CD4-positive, alpha-beta T cell (primary cell): Measurements from ENCODE around the gene TP53I3. TPM values are rescaled to one million over a fixed set of nuclear protein-coding genes. Genes with fewer than 3 reads are reported as not detected.

Experiments
- ATAC-seq: fragments of 200-7000 bp; cut with Tn5 transposase; one replicate; pipeline ENCODE4 v1.10.0; 2022; ENCODE audit warnings: mild to moderate bottlenecking; ENCODE audit not compliant: poor library complexity
- CTCF ChIA-PET: fragments of 350-600 bp; sonication (Branson Sonifier 250); formaldehyde crosslinking; loops from one replicate; lab custom pipeline; 2021; ENCODE audit warnings: antibody characterized with exemption, inconsistent platforms; lab: Charles Lee
- POLR2A ChIA-PET: fragments of 350-600 bp; sonication (Branson Sonifier 250); formaldehyde crosslinking; loops from one replicate; lab custom pipeline; 2021; ENCODE audit warnings: antibody characterized with exemption, inconsistent platforms; lab: Charles Lee
- DNase-seq, 14 experiments: peaks; one replicate each; pipeline ENCODE4 v3.0.0-alpha.2; 2013 to 2020; ENCODE audit warnings: mixed read lengths in 2 of 14
- H3K27ac ChIP-seq, 2 donors: one replicate each; pipeline versions ENCODE4 v1.5.1 to v1.7.0; 2013; ENCODE audit warnings: low read length in 2 of 2, low read depth in 1 of 2, mild to moderate bottlenecking in 1 of 2
- H3K27me3 ChIP-seq, 2 experiments: 1 replicate in 1 of 2; 2 replicates in 1 of 2; pipeline versions ENCODE4 v1.6.1 to v1.7.0; 2013; ENCODE audit warnings: low read length in 2 of 2, control low read depth in 1 of 2, mild to moderate bottlenecking in 1 of 2, moderate library complexity in 1 of 2; ENCODE audit not compliant: insufficient read depth in 2 of 2, control insufficient read depth in 1 of 2
- H3K36me3 ChIP-seq: one replicate; pipeline ENCODE4 v1.6.1; 2013; ENCODE audit warnings: low read length, control low read depth; ENCODE audit not compliant: insufficient read depth
- H3K4me1 ChIP-seq: one replicate; pipeline ENCODE4 v1.6.1; 2013; ENCODE audit warnings: low read length, control low read depth; ENCODE audit not compliant: insufficient read depth
- H3K4me3 ChIP-seq: one replicate; pipeline ENCODE4 v1.5.1; 2013; ENCODE audit warnings: mild to moderate bottlenecking, low read length, moderate library complexity
- H3K9me3 ChIP-seq, 2 experiments: 1 replicate in 1 of 2; 2 replicates in 1 of 2; pipeline versions ENCODE4 v1.6.1 to v1.7.0; 2013; ENCODE audit warnings: low read length in 2 of 2, mild to moderate bottlenecking in 2 of 2, control low read depth in 1 of 2, moderate library complexity in 1 of 2; ENCODE audit not compliant: control insufficient read depth in 1 of 2, insufficient read depth in 1 of 2
- H3K27ac Mint-ChIP-seq: one replicate; pipeline ENCODE4 v1.8.0; 2020; ENCODE audit warnings: mixed read lengths
- H3K27me3 Mint-ChIP-seq: one replicate; pipeline ENCODE4 v1.8.0; 2021; ENCODE audit warnings: mixed read lengths
- H3K36me3 Mint-ChIP-seq: one replicate; pipeline ENCODE4 v1.8.0; 2021; ENCODE audit warnings: low read depth, mixed read lengths
- H3K4me1 Mint-ChIP-seq: one replicate; pipeline ENCODE4 v1.8.0; 2021; ENCODE audit warnings: low read depth, mixed read lengths
- H3K4me3 Mint-ChIP-seq: one replicate; pipeline ENCODE4 v1.8.0; 2020; ENCODE audit warnings: mild to moderate bottlenecking, mixed read lengths
- H3K9me3 Mint-ChIP-seq: one replicate; pipeline ENCODE4 v1.8.0; 2020; ENCODE audit warnings: mixed read lengths
- CTCF ChIP-seq: fragments of 200-600 bp; IDR thresholded peaks from one replicate; pipeline ENCODE4 v1.8.0; 2022; ENCODE audit warnings: antibody characterized with exemption, mild to moderate bottlenecking
- intact Hi-C, 2 experiments: fragments of 100-400 bp; cut with DNase I in 1 of 2; cut with micrococcal nuclease in 1 of 2; formaldehyde crosslinking; loops; one replicate each; pipeline versions ENCODE4 v1.15.1 to v1.9.0; 2023 to 2025; cut with DNase I, micrococcal nuclease
- total RNA-seq, 174 experiments: library from RNA in 2 of 174; stranded (reverse) in 2 of 174; gene quantifications; one replicate each; pipeline ENCODE4 v1.2.3 and lab custom pipeline; 2021 to 2026

TP53I3 gene
- total RNA-seq, 2 experiments from 2014 or later, result 0.20 to 0.30 TPM

- Histone ChIP-seq H3K9me3 (no peaks in the 10 kb centered on the region), H3K36me3 (no peaks in the 10 kb centered on the region), H3K4me1 (peaks cover 10% of the 10 kb centered on the region), H3K27ac (no peak overlapping the region), H3K27me3 (peaks cover 4 to 17% of the 10 kb centered on the region in 2 experiments), H3K4me3 (no peak overlapping the region)
- H3K27ac Mint-ChIP-seq, result no peak overlapping the region
- ChIA-PET CTCF (no interaction called here), POLR2A (no interaction called here)
- H3K4me1 Mint-ChIP-seq, result peaks cover under 1% of the 10 kb centered on the region
- no peak overlapping the region for H3K4me3 Mint-ChIP-seq
- DNase-seq, result no peak
- no peak for TF ChIP-seq CTCF
- H3K9me3 Mint-ChIP-seq, result no peaks in the 10 kb centered on the region
- H3K27me3 Mint-ChIP-seq, result peaks cover 4% of the 10 kb centered on the region
- no peaks in the 10 kb centered on the region for H3K36me3 Mint-ChIP-seq
- ATAC-seq, result no peak
- intact Hi-C loops, result no loop called here
Observed at GRCh38 chr2:24054366-24055010, 30.1 kb downstream of the TP53I3 start.

GRCh38 chr2:24052951-24053350 is 31.7 kb downstream of the TP53I3 start:
- H3K27ac Mint-ChIP-seq, result no peak overlapping the region
- H3K9me3 Mint-ChIP-seq, result no peaks in the 10 kb centered on the region
- H3K9me3 ChIP-seq, result no peaks in the 10 kb centered on the region
- H3K4me3 ChIP-seq, result no peak overlapping the region
- H3K27me3 ChIP-seq, result peaks cover 10 to 26% of the 10 kb centered on the region in 2 experiments
- ATAC-seq (no peak), DNase-seq (no peak)
- H3K27me3 Mint-ChIP-seq, result peaks cover 9% of the 10 kb centered on the region
- no peaks in the 10 kb centered on the region for H3K36me3 Mint-ChIP-seq
- H3K27ac ChIP-seq, result no peak overlapping the region
- ChIA-PET CTCF (interaction anchor here (1.0 kb wide), 1 partner anchor 32 kb away, joined by 3 read pairs; the partner anchor contains the start of gene TP53I3), POLR2A (interaction anchor here (1.4 kb wide), 1 partner anchor 24 kb away, joined by 4 read pairs; no protein-coding TSS in a partner anchor)
- peaks cover 18% of the 10 kb centered on the region for H3K4me1 ChIP-seq
- no peaks in the 10 kb centered on the region for H3K36me3 ChIP-seq
- H3K4me1 Mint-ChIP-seq, result peaks cover 5% of the 10 kb centered on the region
- no peak overlapping the region for H3K4me3 Mint-ChIP-seq
- TF ChIP-seq CTCF, result no peak
- intact Hi-C loops, result no loop called here

- H3K9me3 Mint-ChIP-seq, result no peaks in the 10 kb centered on the region
- ATAC-seq (no peak), DNase-seq (no peak)
- Histone ChIP-seq H3K27ac (no peak overlapping the region), H3K36me3 (no peaks in the 10 kb centered on the region), H3K27me3 (peaks cover 10 to 26% of the 10 kb centered on the region in 2 experiments), H3K9me3 (no peaks in the 10 kb centered on the region), H3K4me1 (peaks cover 27% of the 10 kb centered on the region), H3K4me3 (no peak overlapping the region)
- intact Hi-C loops, result no loop called here
- no peak overlapping the region for H3K4me3 Mint-ChIP-seq
- CTCF ChIA-PET, result interaction anchor here (0.6 to 1.2 kb wide), 2 partner anchors 71 to 125 kb away, joined by 3 to 5 read pairs; partner anchors contain the start of gene ATAD2B
- no peak overlapping the region for H3K27ac Mint-ChIP-seq
- H3K27me3 Mint-ChIP-seq, result peaks cover 13% of the 10 kb centered on the region
- TF ChIP-seq CTCF, result no peak
- peaks cover 5% of the 10 kb centered on the region for H3K36me3 Mint-ChIP-seq
- POLR2A ChIA-PET, result interaction anchor here (2.5 kb wide), 1 partner anchor 125 kb away, joined by 11 read pairs; the partner anchor contains the start of gene ATAD2B
- peaks cover 15% of the 10 kb centered on the region for H3K4me1 Mint-ChIP-seq
Observed at GRCh38 chr2:24051833-24052232, 32.8 kb downstream of the TP53I3 start.
